HG02623 (cell line): ENCODE data around the gene HEATR5A.
"Not testable (repeated sequence)": the region's sequence is repeated elsewhere in the genome, so short reads cannot be mapped to it uniquely, and the experiment has no call there.

Experiments used
- ATAC-seq: cut with Tn5 transposase; IDR thresholded peaks from one replicate; pipeline ENCODE4 v1.9.1; 2021; ENCODE audit warnings: moderate library complexity; ENCODE audit not compliant: unreplicated experiment

Gene HEATR5A

DNA sequence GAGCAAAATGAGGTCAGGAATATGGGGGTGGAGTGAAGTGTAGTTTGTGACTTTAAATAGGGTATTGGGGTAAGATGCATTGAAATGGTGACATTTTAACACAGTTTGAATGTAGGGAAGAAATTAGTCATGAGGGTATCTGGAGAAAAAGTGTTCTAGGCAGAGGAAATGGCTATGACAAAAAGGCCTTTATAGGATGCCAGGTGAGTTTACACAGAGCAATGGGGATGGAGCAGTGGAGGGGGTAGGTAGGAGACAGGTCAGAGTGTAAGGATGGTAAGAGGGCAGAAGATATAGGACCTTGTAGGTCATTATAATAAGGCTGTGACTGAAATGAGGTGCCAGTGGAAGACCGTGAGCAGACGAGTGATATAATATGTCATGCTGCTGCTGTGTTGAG lies 30.4 kb downstream of the HEATR5A start:
- ATAC-seq: no peak

DNA sequence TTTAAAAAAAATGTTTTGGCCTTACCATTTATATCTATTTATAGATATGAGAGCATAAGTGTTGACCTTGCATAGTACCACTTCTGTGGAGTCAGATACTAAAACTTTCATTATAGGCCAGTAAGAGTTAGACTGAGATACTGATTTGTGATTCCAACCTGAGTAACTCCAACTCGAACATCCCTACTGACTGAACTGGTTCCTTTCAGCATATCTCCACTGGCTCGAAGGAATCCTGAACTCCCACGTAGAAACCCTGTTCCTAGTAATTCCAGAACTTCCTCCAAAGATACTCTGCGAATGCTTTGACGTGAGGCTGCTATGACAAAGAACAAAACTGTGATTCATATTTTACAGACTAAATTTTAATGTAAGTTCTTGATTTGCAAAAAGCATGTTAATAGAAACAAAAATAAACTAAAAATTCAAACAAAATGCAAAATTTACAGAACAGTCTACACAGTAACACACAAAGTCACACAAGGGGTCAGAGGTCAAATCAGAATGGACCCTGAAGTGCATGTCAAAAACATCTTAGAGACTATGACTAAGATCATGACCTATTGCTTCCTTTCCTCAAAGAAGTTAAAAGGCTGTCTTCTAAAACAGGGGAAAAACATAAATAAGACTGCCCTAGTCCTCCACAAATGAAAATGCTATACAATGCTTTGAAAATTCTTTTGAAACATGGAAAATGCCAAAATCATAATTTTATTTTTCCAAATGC lies 31.5 kb downstream of the HEATR5A start:
- no peak for ATAC-seq

GRCh38 chr14:31387091-31387490 lies 33.3 kb downstream of the HEATR5A start:
- no peak for ATAC-seq

DNA sequence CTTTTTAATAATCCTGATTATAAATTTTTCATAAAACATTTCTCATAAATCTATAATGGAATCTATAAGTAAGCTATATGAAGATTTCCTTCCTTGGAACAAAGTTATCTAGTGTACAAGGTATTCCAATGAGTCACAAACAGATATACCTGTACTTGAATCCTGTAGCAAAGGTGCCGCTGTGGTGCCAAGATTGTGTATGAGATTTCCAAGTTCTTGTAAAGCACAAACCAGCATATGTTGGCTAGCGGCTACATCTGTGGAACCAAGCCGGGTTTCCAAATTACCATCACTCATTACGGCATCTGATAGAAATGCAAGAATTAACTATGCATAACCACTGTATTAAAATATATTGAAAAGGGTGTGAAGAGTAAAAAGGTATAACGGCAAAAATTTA lies 34.1 kb downstream of the HEATR5A start:
- no peak for ATAC-seq

DNA sequence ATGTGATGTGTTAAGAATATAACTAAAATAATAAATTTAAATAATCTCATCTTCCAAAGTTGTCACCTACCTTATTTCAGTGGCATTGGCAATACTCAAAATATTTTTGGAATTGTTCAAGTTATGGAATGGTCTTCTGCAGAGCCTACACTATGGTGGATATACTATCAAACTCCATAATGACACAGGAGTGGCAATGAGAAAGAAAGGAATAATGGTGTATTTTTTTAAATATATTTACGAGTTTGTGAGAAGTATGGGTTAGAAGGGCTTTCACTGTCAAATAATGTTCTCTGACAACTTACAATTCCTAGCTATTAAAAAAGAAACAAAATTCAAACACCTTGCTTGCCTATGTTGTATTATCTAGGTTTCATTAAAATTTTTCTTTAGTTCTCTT lies 38.1 kb downstream of the HEATR5A start:
- ATAC-seq: no peak

DNA sequence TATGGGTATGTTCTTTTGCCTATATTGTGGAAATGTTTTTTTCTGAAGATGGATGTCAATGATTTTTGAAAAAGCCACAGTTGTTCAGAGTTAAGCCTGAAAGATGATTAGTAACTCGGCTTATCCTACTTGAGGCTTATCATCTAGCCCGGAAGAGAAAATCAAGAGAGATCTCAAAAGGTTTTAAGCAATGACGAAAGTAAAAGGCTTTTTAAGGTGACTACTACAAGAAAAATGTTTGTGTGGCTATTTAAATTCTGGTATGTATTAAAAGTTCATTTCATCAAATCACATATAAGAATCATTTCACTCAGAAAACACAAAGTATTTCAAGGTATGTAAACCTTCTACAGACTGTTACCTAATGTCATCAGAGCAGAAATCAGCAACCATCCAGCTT lies 40.2 kb downstream of the HEATR5A start:
- ATAC-seq: no peak

DNA sequence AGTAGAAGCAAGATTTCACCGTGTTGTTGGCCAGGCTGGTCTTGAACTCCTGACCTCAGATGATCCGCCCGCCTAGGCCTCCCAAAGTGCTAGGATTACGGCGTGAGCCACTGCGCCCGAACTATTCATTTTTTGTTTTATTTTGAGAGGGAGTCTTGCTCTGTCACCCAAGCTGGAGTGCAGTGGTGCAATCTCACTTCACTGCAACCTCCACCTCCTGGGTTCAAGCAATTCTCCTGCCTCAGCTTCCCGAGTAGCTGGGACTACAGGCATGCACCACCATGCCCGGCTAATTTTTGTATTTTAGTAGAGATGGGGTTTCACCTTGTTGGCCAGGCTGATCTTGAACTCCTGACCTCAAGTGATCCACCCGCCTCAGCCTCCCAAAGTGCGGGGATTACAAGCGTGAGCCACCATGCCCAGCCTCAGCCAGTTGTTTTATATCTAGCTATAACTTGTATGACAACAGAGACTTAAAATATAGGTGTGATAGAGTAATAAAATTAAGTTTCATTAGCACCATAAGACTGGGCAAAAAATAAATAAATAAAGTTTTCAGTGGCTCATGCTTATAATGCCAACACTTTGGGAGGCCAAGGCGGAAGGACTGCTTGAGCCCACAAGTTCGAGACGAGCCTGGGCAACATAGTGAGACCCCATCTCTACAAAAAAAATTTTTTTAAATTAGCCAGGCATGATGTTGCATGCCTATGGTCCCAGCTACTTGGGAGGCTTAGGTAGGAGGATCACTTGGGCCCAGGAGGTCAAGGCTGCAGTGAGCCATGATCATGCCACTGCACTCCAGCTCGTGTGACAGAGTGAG lies 41.0 kb downstream of the HEATR5A start:
- ATAC-seq: not testable (repeated sequence)

- ATAC-seq: no peak
Measured at GRCh38 chr14:31377433-31377832, 42.9 kb downstream of the HEATR5A start.

GRCh38 chr14:31371646-31372045 lies 48.7 kb downstream of the HEATR5A start:
- no peak for ATAC-seq

DNA sequence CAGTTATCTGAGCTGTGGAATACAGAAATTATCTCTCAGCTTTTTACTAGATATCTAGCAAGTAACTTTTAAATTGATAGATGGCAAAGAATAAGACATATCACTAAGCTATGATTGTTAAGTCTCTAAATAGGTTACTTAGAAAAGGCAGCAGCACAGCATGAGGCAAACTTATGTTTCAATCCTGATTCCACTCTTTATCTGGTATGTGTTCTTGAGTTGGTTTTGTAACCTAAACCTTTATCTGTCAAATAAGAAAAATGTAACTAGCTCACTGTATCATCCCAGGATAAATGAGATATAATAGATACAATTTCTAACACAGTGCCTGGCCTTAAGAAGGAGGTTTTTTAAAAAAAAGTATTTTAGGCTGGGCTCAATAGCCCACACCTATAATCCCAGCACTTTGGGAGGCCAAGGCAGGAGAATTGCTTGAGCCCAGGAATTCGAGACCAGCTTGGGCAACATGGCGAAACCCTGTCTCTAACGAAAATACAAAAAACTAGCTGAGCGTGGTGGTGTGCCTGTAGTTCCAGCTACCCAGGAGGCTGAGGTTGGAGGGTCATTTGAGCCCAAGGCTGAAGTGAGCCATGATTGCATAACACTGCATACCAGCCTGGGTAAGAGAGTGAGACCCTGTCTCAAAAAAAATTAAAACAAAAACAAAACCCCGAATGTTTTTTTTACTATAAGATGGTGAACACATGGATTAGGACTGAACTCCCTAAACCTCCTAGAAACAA lies 56.8 kb downstream of the HEATR5A start:
- no peak for ATAC-seq

- ATAC-seq: no peak
Measured at GRCh38 chr14:31362746-31363145, 57.6 kb downstream of the HEATR5A start.

DNA sequence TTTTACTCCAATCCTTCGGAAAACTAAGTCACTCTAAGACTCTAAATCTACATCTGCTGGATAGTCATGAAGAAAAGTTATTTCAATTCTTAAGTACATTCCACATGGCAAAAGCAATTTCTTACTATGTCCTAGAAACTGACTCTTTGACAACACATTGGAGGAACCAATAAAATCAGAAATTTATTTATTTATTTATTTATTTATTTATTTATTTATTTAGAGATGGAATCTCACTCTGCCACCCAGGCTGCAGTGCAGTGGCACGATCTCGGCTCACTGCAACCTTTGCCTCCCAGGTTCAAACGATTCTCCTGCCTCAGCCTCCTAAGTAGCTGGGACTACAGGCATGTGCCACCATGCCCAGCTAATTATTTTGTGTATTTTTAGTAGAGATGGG lies 58.6 kb downstream of the HEATR5A start:
- ATAC-seq: not testable (repeated sequence)

DNA sequence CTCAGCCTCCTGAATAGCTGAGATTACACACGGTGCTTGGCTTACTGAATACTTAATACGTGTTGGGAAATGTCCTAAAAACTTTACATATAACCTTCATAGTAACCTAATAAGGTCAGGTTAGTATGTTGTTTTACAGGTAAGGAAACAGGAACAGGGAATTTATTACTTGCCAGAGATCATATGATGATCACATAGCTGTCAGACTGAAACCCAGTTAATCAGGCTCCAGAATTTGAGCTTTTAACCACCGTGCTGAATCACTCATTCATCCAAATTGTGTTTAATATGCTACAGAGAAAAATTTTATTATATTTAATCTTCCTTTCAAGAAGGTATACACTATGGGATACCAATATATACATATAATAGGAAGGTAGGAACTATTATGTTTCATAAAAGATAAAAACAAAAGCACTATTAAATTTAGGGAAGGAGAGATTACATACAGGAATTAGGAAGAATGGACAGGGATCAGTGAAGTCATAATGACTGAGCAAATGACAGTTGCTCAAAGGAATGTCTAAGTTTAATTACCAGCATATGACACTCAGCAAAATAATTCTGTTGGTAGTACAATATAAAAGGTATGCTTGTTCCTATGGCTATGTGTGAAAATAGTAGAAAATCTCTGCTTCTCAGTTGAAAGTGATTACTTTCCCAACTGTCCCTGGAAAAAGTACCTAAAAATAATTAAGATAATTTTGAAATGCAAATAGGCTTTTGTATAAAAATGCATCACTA lies 59.3 kb downstream of the HEATR5A start:
- ATAC-seq: no peak

DNA sequence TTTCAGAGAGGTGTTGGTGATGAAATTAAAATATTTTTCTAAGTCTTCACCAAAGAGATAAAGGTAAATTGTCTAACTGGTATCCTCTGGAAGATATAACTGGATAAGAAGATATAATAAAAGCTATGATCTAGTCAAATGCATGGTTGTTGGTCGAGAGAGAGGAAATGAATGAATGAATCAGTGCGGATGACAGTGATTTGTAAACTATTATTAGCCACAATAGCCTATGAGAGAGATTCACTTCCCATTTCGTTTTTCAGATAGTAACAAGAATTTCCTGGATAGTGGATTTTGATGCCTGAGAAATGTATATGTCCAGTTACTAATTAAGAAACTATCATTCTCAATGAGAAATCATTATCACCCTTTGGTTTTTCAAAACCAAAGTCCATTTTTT lies 63.1 kb downstream of the HEATR5A start:
- no peak for ATAC-seq

GRCh38 chr14:31346097-31346496 lies 74.3 kb downstream of the HEATR5A start:
- ATAC-seq: no peak

GRCh38 chr14:31341280-31341679 lies 79.1 kb downstream of the HEATR5A start:
- no peak for ATAC-seq

DNA sequence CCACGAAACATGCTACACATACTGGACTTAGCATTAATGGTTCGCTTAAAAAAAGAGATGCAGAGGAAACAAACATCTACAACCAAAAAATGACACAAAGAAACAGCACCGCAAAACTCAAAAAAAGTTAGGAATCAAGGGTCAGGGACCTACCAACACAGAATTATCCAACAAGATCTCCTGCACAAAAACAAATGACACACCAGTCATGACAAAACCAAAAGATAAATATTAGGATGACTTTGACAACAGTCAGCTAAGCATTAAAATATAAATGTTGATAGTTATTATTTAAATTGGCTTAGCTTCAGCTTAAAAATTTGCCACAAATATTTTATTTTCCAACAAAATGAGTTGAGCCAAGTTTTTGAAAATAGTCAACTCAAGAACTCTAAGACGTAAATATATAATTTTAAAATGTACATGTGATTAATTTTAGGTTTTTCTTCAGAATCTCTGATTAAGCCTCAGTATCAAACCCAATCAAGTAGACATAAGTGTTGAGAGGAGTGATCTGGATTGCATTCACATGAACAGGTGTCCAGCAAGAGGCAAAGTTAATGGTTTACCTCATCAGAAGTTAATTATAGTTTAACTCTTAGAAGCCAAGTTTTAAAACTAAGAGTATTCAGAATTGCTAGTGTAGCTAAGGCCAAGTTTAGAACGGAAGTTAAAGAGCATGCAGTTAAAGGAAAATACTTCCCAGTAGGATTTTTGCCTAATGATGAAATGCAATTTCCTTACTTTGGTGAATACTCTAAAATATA lies 79.9 kb downstream of the HEATR5A start:
- ATAC-seq: no peak

DNA sequence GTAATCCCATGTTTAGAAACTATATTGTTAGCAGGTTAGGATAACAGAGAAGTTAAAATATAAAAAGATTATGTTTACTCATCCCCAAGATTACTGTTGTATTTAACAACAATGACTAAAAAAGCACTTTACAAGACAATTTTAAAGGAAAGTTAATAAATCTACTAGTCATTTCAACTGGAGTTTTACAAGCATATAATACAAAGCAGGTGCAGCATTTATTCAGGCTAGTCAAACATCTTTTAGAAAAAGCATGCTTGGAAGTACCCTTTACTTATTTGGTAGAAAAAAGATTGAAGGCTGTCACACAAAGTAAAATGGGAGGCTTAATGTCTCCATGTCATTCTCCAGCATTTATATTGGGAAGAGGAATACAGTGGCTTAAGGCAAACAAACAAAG lies 80.6 kb downstream of the HEATR5A start:
- no peak for ATAC-seq

DNA sequence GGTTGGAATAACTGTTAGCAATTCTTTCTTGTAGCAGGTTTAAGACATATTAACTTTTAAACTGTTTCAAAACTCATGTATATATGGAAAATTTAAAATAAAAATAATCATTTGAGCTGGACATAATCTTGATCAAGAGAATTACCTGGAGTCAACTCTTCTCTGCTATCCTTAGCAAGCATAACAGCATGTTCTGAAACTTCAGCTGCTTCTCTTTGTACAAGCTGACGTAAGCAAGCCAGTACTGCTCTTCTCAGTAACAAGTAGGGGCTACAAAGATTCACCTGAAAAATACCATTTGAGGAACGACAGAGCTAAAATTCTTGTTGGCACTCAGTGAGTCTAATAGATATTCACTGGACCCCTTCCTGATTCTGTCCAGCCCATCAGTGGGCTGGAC lies 83.0 kb downstream of the HEATR5A start:
- ATAC-seq: no peak

- no peak for ATAC-seq
Measured at GRCh38 chr14:31336646-31337045, 83.7 kb downstream of the HEATR5A start.
